CD4-positive, alpha-beta T cell treated with Interleukin-6 at 100 ng/mL for 8 hours (primary cell): Measurements from ENCODE around the gene CAPG.

Experiments used
- DNase-seq: peaks from one replicate; pipeline ENCODE4 v3.0.0-alpha.2; 2020; ENCODE audit warnings: mixed read lengths, low spot score

CAPG gene

GRCh38 chr2:85356186-85356585, 54.0 kb downstream of the CAPG start:
- DNase-seq, result no peak

DNA sequence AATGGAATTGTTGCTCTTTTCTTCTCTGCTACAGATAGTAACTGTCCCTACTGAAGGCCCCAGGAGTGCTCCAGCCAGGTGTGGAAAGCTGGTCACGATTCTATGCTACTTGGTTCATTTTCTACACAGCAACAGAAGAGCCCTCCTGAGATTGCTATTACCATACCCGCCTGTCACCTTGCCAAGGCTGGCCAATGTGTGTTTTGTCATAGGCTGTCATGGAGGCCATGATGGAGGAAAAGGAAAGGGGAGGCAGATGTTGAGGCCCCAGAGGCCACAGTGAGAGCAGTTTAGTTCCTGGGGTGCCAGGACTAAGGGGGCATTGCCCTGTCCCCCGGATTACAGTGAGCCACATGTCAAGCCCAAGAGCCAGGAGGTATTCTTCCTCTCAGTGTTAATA, 54.6 kb downstream of the CAPG start:
- no peak for DNase-seq

GRCh38 chr2:85355073-85355410, 55.1 kb downstream of the CAPG start:
- DNase-seq, result no peak

DNA sequence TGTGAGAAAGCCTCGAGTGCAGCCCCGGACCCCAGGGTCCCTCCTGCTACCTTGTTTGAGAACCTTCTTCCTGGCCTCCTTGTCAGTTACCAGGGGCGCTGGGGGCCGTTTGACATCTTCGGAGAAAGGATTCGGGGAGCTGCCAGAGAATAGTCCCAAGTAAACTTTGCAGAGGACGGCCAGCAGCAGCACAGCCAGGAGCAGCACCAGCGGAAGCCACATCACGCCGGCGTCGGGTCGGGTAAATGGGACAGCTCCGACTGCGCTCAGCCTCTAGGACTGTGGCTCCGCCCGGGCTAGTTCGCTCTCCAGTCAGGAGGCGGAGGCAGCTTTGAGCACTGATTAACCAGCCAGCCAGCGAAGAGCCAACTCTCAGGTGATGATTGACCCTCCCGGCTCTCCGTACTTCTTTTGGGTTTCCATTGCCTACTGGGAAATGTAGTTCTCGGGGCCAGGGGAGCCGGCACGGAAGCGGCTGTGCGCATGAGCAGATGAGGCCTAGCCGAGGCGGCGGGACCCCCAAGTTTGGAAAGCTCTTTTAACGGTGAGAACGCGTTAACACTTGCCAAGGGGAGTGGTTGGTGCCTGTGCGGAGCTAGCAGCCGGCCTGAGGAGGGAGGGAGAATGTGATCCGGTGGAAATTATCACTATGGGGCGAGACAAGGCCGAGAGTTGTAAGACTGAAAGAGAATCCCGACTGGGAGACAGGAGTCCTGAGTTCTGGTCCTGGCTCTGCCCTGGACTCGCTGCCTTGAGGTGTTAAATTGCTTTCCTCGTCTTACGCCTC, 55.7 kb downstream of the CAPG start, which contains the start of the genes ELMOD3 and RETSAT:
Gene ELMOD3, plus strand, starts transcription at position 484 of the 787 bp plus-strand sequence. CDS start 2,430 bp downstream, outside the sequence.
Gene RETSAT, minus strand, starts transcription at position 243 of the 787 bp plus-strand sequence. Its CDS starts 21 bp downstream, at position 222.
- DNase-seq, result peak; percentile 98

DNA sequence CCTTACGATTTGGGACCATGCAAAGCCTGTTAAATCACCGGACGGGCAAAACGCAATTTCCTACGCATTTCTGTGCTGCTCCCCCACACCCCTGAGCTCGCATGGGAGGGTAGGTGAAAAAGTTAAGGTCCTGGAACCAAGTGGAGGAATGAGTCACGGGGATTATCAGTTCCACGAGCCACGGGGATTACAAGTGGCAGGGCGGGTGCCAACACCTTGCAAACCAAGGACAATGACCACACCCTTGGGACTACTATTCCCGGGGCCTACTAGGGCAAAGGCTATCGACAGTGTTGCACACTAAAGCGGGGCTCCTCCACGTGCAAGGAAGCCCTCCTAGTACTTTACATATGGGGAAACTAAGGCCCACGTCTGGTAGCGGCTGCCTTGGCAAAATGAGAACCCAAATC, 56.3 kb downstream of the CAPG start:
- peak; percentile 2 for DNase-seq

- DNase-seq, result no peak
These were observed 62.6 kb downstream of the CAPG start for GRCh38 chr2:85347599-85347998.
